Stimulated activated naive CD8-positive, alpha-beta T cell treated with anti-CD3 and anti-CD28 coated beads, Interleukin-15, amount 100 ng/mL, for 72 hours (primary cell): ENCODE measurements around the gene PTPRN2.
A peak's percentile ranks its signal among the peaks of the same experiment; 100 is the strongest.
"Not testable (repeated sequence)": the region's sequence is repeated elsewhere in the genome, so short reads cannot be mapped to it uniquely, and the experiment has no call there.

ENCODE experiments used
- ATAC-seq: fragments of 150-1000 bp; cut with Tn5 transposase; 2 replicates; pipeline ENCODE4 v1.10.0; 2021; ENCODE audit warnings: mild to moderate bottlenecking, moderate library complexity
- DNase-seq, 2 donors: peaks; one replicate each; pipeline ENCODE4 v3.0.0; 2021 to 2022
- H3K27ac Mint-ChIP-seq, 2 donors: one replicate each; pipeline ENCODE4 v1.8.0; 2022; ENCODE audit warnings: mild to moderate bottlenecking in 2 of 2, mixed read lengths in 2 of 2, moderate library complexity in 2 of 2
- H3K27me3 Mint-ChIP-seq: one replicate; pipeline ENCODE4 v1.8.0; 2022; ENCODE audit warnings: mixed read lengths
- H3K4me1 Mint-ChIP-seq: one replicate; pipeline ENCODE4 v1.8.0; 2022; ENCODE audit warnings: mild to moderate bottlenecking, mixed read lengths
- H3K4me3 Mint-ChIP-seq, 2 donors: one replicate each; pipeline ENCODE4 v1.8.0; 2022; ENCODE audit warnings: mild to moderate bottlenecking in 2 of 2, mixed read lengths in 2 of 2, moderate library complexity in 1 of 2
- H3K9me3 Mint-ChIP-seq, 2 donors: one replicate each; pipeline ENCODE4 v1.8.0; 2022; ENCODE audit warnings: mixed read lengths in 2 of 2

Gene PTPRN2

DNA sequence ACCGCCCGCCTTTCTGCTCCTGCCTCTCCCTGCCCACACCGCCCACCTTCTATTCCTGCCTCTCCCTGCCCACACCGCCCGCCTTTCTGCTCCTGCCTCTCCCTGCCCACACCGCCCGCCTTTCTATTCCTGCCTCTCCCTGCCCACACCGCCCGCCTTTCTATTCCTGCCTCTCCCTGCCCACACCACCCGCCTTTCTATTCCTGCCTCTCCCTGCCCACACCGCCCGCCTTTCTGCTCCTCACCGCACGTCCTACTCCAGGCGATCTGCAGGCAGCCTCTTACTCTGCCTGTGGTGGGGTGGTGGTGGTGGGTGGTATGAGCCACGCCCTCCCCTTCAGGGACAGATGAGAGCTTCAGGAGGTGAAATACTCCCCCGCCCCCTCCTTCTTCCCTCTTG lies 436.4 kb downstream of the PTPRN2 start:
- not testable (repeated sequence) for H3K27me3 Mint-ChIP-seq, H3K9me3 Mint-ChIP-seq, H3K4me1 Mint-ChIP-seq, H3K27ac Mint-ChIP-seq, H3K4me3 Mint-ChIP-seq
- DNase-seq (peak in 1 of 2 donors; percentile 26), ATAC-seq (peak; percentile 96)

DNA sequence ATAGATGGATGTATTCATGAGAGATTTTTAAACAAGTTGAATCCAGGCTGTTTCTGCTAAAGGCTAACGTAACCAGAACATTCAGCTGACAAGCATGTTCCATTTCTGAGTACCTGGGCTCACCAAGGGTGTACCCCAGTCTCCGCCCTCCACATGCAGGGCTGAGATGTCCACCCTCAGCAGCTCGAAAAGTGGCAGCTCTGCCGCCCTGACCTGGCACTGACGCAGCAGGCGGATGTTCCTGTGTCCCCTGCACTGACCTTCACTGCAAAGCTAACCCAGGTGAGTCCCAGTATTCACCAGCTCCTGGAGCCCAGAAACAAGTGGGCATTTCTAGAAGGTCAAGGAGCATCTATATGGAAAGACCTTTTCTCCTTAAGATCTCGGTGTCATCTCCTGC lies 437.4 kb downstream of the PTPRN2 start:
- H3K27me3 Mint-ChIP-seq = no peaks in the 10 kb centered on the region
- no peaks in the 10 kb centered on the region for H3K4me1 Mint-ChIP-seq
- ATAC-seq (no peak), DNase-seq (no peak)
- H3K9me3 Mint-ChIP-seq = peaks cover 1 to 3% of the 10 kb centered on the region in 2 donors
- no peak overlapping the region for H3K4me3 Mint-ChIP-seq
- no peak overlapping the region for H3K27ac Mint-ChIP-seq

DNA sequence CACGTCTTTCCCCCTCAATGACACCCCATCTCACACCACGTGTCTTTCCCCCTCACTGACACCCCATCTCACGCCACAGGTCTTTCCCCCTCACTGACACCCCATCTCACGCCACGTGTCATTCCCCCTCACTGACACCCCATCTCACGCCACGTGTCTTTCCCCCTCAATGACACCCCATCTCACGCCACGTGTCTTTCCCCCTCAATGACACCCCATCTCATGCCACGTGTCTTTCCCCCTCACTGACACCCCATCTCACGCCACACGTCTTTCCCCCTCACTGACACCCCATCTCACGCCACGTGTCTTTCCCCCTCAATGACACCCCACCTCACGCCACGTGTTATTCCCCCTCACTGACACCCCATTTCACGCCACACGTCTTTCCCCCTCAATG lies 440.2 kb downstream of the PTPRN2 start:
- not testable (repeated sequence) for H3K4me3 Mint-ChIP-seq, H3K27me3 Mint-ChIP-seq, ATAC-seq, DNase-seq, H3K9me3 Mint-ChIP-seq, H3K4me1 Mint-ChIP-seq, H3K27ac Mint-ChIP-seq

- H3K4me3 Mint-ChIP-seq = no peak overlapping the region
- DNase-seq (no peak), ATAC-seq (no peak)
- H3K9me3 Mint-ChIP-seq = no peaks in the 10 kb centered on the region
- no peaks in the 10 kb centered on the region for H3K27me3 Mint-ChIP-seq
- no peaks in the 10 kb centered on the region for H3K4me1 Mint-ChIP-seq
- no peak overlapping the region for H3K27ac Mint-ChIP-seq
Measured at GRCh38 chr7:158145370-158145769, 442.3 kb downstream of the PTPRN2 start.

- H3K27me3 Mint-ChIP-seq = no peaks in the 10 kb centered on the region
- ATAC-seq = no peak
- H3K9me3 Mint-ChIP-seq = no peaks in the 10 kb centered on the region
- H3K4me1 Mint-ChIP-seq = no peaks in the 10 kb centered on the region
- H3K27ac Mint-ChIP-seq = no peak overlapping the region
- H3K4me3 Mint-ChIP-seq = no peak overlapping the region
- DNase-seq = no peak
Measured at GRCh38 chr7:158143196-158144120, 444.2 kb downstream of the PTPRN2 start.

DNA sequence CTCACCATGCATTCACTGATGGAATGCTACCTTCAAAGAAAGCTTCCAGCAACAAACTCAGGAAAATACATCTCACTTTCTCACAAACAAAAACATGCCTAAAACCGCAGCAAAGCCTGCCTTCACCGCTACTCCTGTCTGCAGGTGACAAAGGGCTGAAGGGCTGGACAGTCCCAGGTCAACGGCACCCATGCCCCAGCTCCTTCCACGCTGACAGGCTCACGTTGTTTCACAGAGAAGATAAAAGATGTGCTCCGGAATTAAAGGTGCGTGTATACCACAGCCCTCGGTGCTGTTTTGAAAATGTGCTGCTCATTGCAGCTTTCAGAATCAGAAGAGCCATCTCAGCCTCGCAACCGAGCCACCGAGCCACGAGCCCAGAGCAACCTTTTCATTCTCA lies 445.0 kb downstream of the PTPRN2 start:
- Mint-ChIP-seq H3K27me3 (no peaks in the 10 kb centered on the region), H3K4me1 (no peaks in the 10 kb centered on the region), H3K27ac (no peak overlapping the region), H3K4me3 (no peak overlapping the region), H3K9me3 (no peaks in the 10 kb centered on the region)
- ATAC-seq = no peak
- DNase-seq = no peak

DNA sequence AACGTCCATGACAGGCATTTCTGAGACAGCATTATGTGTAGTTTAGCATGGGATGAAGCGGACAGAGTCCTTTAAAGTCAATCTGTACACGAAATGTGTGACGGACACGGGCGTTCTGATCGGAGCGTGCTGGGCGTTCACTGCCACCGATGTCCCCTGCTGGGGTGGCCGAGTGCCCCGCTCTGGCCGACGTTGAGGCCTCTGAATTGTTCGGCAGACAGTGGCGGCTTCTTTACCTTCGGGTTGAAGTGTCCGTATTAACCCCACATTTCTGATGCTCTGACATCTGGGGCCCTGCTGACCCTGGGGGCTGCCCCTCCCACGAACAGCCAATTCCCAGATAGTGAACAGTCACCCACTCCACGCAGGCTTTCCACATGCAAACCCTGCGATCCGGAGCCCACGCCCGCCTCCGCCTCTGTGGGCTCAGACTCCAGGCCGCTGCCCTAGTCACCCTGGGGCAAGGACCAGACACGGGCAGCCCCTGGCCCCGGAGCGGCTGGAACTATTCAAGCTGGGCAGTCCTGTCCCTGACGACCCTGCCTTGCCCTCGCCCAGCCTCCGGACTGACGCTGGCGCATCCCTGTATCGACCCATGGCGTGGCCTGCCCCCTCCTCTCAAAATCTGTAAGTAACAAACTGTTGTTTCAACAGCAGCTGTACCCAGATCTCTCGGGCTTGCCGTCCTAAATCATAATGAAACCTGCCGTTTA lies 445.7 kb downstream of the PTPRN2 start:
- Mint-ChIP-seq H3K27me3 (no peaks in the 10 kb centered on the region), H3K27ac (no peak overlapping the region), H3K9me3 (no peaks in the 10 kb centered on the region), H3K4me1 (no peaks in the 10 kb centered on the region), H3K4me3 (no peak overlapping the region)
- ATAC-seq = no peak
- DNase-seq = no peak

DNA sequence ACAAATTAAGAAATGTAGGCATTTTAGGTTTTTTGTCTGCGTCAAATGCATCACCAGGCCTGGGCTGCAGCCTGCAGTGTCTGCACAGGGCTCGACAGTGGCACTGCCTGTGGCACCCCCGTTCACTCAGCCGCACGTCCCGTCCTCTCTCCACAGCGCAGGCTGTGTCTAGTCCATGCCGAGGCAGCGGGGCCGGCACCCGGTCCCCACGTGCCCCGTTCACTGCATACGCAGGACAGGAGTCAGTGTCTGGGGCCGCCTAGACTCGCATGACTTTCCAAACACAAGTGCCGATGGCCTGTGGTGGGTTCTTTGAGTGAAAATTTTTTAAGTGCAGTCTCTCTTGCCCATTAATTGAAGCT lies 446.4 kb downstream of the PTPRN2 start:
- Mint-ChIP-seq H3K9me3 (no peaks in the 10 kb centered on the region), H3K27ac (peak overlapping the region in 1 of 2 donors; percentile 19), H3K27me3 (no peaks in the 10 kb centered on the region), H3K4me3 (no peak overlapping the region), H3K4me1 (no peaks in the 10 kb centered on the region)
- ATAC-seq (no peak), DNase-seq (no peak)

DNA sequence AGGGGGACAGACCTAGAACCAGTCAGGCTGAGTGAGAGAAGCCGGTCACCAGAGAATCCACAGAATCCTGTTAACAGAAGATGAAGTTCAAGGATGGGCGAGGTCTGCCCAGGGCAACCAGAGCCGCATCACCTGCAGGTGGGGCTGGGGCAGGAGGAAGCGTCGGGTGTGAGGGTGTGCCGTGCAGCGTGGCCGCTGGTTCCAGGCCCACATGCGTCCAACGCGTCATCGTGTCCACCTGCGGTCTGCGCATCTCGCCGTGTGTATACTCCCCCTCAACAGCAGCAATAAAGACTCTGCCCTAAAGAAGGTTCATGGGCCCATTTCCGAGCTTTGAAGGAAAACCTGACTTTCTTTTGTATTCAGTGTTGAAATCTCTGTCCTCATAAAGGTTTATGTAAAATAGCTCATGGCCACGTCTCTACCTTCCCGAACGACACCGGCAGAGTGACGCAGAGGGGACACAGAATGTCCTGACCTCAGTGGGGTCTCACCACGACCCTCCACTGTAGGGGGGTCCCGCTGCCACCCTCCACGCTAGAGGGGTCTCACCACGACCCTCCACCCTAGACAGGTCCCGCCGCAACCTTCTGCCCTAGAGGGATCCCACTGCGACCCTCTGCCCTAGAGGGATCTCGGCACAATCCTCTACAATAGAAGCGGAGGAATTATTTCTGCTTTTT lies 446.9 kb downstream of the PTPRN2 start:
- ATAC-seq (peak; percentile 40), DNase-seq (no peak)
- H3K27ac Mint-ChIP-seq = no peak overlapping the region
- H3K9me3 Mint-ChIP-seq = no peaks in the 10 kb centered on the region
- H3K27me3 Mint-ChIP-seq = no peaks in the 10 kb centered on the region
- H3K4me3 Mint-ChIP-seq = no peak overlapping the region
- no peaks in the 10 kb centered on the region for H3K4me1 Mint-ChIP-seq

- no peak overlapping the region for H3K4me3 Mint-ChIP-seq
- H3K4me1 Mint-ChIP-seq = no peaks in the 10 kb centered on the region
- DNase-seq (no peak), ATAC-seq (no peak)
- H3K27me3 Mint-ChIP-seq = no peaks in the 10 kb centered on the region
- H3K27ac Mint-ChIP-seq = no peak overlapping the region
- H3K9me3 Mint-ChIP-seq = no peaks in the 10 kb centered on the region
Measured at GRCh38 chr7:158139499-158139898, 448.1 kb downstream of the PTPRN2 start.

DNA sequence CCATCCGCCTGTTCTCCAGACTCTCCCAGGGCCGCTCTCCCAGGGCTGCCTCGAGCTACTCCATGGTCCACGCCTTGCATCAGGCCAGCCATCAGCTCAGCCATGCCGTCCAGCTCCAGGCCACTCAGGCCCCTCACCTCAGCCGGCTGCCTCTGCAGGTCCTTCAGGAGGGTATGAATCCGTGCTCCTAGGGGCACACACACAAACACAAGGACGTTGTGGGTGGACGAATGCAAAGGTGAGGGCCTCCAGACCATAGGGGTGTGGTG lies 449.4 kb downstream of the PTPRN2 start:
- ATAC-seq = no peak
- H3K4me3 Mint-ChIP-seq = no peak overlapping the region
- H3K9me3 Mint-ChIP-seq = no peaks in the 10 kb centered on the region
- H3K4me1 Mint-ChIP-seq = no peaks in the 10 kb centered on the region
- H3K27me3 Mint-ChIP-seq = no peaks in the 10 kb centered on the region
- DNase-seq = no peak
- H3K27ac Mint-ChIP-seq = no peak overlapping the region

DNA sequence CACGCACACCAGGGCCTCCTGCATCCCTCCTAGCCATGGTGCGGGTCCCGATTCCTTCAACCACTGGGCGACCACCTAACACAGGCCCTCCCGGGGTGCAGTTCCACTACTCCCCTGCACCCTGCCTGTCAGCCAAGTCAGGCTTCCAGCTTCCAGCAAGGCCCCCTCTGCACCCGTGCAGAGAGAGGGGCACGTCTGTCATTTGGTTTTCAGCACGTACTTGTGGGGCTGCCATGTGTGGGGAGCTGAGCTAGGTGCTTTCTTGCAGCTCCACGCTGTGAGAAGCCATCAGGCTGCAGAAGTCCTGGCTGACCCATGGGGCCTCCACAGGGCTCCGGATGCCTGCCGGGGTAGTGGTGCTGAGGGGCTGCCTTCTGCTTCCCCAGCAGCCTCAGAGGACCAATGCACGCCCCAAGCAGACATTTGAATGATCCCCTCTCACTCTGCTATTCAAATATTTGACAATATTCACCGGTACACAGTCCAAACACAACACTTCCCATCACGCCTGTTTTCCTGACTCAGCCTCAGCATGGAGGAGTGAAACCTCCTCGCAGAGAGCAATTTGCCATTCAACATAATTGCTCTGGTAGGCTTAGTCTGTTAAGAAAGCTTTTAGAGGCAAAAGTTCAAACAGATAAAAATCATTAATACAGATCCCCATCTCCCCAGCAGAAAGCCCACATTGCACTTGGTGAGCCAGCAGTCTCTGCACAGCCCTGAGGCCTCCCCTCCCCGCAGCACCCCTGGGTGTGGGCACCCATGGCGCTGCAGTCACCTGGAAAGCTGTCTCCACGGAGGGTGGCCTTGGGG lies 449.9 kb downstream of the PTPRN2 start:
- H3K27ac Mint-ChIP-seq = peak overlapping the region in 1 of 2 donors; percentile 4
- H3K4me1 Mint-ChIP-seq = no peaks in the 10 kb centered on the region
- no peak overlapping the region for H3K4me3 Mint-ChIP-seq
- no peaks in the 10 kb centered on the region for H3K9me3 Mint-ChIP-seq
- ATAC-seq = no peak
- DNase-seq = no peak
- H3K27me3 Mint-ChIP-seq = no peaks in the 10 kb centered on the region

DNA sequence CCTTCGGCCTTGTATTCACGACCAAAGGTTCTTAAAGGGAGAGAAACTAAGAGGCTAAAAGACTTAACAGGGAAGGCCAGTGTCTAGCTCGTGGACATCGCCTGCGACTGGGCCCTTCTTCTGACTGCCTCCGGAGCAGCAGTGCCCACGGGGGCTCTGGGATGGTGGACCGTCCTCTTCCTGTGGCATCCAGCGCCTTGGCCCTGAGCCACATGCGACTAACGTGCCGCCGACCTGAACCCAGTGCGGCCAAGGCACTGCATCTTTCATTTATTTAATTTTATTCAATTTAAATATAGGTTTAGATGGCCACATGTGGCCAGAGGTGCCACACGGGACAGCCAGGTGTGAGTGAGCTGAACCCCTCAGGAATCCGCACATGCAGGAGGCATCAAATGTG lies 451.7 kb downstream of the PTPRN2 start:
- H3K4me3 Mint-ChIP-seq = no peak overlapping the region
- DNase-seq (no peak), ATAC-seq (no peak)
- H3K27me3 Mint-ChIP-seq = no peaks in the 10 kb centered on the region
- H3K27ac Mint-ChIP-seq = no peak overlapping the region
- no peaks in the 10 kb centered on the region for H3K4me1 Mint-ChIP-seq
- no peaks in the 10 kb centered on the region for H3K9me3 Mint-ChIP-seq

DNA sequence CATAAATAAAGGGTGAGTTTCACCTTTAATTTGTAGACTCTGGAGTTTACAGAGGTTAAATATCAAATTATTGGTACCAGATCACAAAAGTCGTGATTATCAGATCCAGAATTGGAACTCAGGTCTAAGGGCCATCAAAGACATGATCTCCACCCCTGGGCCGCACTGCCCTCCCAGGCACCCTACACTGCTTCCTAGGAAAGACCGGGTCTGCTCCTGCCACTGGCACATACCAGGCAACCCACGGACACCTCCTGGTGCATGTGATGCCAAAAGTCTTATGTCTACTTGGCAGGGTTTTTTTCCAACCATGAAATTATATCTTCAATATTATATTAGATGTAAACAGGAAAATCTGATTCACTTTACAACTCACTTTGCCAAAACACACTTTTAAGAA lies 452.8 kb downstream of the PTPRN2 start:
- no peak overlapping the region for H3K4me3 Mint-ChIP-seq
- no peak overlapping the region for H3K27ac Mint-ChIP-seq
- no peaks in the 10 kb centered on the region for H3K27me3 Mint-ChIP-seq
- no peak for DNase-seq
- no peaks in the 10 kb centered on the region for H3K9me3 Mint-ChIP-seq
- no peak for ATAC-seq
- no peaks in the 10 kb centered on the region for H3K4me1 Mint-ChIP-seq

DNA sequence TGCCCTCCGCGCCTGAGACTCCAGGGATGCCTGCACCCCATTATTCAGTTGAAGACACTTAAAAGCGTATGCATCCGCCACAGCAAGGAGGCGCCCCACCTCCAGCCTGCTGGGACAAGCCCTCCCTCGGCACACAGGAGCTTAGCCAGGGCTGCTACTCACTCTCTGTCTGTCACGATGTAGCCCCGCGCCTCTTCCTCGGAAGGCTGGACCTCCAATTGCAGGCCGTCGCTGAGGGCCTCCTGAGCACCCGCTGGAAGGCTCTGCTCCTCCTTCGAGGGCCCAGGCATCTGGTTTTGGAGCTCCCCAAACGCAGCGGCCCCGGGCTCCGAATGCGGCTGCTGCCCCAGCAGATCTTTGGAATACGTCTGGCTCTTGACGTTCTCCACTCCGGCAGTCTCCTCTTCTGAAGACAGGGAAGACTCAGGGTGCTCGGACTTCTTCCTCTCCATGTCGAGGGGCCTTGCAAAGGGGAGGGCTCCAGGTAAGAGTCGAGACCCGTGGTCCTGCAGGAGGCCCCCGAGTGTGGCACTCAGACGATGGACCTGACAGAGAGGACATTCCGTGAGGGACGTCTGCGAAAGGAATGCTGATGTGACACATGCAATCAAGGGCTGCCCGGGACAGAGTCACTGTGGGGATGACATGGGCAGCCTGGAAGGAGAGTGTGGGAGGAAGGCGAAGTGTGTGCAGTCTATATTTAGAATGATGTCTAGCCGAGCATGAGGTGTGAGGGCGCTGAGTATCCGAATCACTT lies 453.9 kb downstream of the PTPRN2 start:
- DNase-seq (no peak), ATAC-seq (no peak)
- Mint-ChIP-seq H3K4me3 (no peak overlapping the region), H3K27me3 (no peaks in the 10 kb centered on the region), H3K4me1 (no peaks in the 10 kb centered on the region), H3K9me3 (no peaks in the 10 kb centered on the region), H3K27ac (no peak overlapping the region)
